SW 1271 (cell line): Measurements from ENCODE around the gene SYNDIG1.

Source experiments
- DNase-seq, 2 experiments: peaks; one replicate each; lab custom pipeline; 2025; lab: John Stamatoyannopoulos, UW

The SYNDIG1 gene

DNA sequence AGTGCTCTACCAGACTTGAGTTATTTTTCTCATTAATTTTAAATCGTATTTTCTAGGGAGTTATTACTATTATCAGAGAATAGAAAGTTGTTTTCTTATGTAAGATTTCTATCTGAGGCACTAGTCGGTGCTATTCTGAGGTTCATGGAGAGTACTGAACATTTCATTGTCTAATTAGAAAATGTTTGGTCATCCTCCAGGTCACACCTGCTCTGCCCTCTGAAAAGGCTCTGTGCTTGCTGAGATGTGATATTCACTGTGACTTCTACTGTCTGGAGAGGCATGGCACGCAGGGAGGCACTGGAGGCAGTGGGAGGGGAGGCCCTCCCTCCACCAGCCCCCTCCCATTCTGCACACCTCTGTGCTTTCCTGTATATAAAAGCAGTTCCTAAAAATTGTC lies 3.0 kb downstream of the SYNDIG1 start:
- no peak for DNase-seq

GRCh38 chr20:24473435-24474223 lies 4.2 kb downstream of the SYNDIG1 start:
- no peak for DNase-seq

DNA sequence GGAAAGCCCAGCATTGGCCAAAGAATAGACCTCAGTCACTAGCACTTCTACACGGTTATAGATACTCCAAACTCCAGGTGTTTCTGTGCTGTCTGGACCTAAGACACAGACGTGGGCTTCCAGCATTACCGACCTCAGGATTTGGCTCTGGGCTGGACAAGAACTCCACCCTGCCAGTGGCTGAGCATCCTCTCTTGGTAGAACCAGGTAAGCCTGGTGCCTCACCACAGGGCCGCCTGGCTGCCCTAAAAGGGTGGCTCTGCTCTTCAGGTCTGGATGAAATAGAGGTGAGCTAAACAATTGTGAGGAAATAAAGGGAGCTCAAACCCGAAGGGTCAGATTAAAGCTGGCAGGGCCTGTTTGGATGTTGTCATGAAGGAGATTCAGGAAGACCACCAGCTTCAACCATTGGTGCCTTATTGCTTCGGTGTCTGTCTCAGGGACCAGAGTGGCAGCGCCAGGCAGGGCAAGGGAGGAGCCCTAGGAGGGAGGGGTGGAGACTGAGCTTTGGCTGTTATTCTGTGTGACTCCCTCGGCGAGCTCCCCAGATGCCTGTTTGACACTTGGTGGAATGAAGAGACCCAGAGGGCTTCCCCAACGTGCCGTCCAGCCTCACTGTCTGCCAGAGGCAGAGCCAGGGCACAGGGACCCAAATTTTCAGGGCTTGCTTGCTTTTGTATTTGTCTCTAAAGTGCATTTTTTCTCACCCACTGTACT lies 8.6 kb downstream of the SYNDIG1 start:
- DNase-seq = no peak

DNA sequence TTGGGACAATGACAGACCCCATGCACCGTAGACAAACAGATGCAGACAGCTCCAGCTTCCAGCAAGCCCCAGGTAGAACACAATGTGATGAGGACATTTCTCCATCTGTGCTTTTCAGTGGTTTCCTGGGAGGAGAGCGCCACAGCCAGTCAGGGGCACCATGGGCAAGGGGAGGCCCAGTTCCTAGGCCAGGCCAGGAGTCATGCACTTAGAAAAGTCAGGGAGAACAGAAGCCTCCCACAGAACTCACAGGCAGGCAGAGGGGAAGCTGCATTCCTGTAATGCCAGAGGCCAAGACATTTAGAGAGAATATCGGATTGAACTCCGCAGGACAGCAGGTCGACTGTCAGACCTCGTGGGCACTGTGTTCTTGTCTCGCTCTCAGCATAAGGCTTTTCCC lies 9.2 kb downstream of the SYNDIG1 start:
- DNase-seq = no peak

- DNase-seq = no peak
Observed at GRCh38 chr20:24479106-24479505, 9.7 kb downstream of the SYNDIG1 start.

DNA sequence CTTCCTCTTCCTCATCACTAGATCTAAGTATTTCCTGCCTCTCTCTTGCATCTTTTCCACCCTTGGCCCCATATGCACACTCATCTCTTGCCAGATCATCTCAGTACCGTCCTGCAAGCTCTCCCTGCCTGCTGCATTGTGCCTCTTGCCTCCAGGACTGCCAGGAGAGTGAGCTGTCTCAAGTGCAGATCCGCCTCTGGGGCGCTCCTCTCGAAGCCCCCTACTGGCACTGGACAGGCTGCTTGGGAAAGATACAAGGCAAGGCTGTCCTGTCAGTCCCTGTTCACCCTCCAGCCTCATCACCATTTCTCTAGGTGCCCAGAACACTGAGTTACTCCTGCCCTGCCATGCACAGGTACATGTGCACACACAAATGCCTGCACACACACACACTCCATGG lies 10.2 kb downstream of the SYNDIG1 start:
- DNase-seq = no peak

GRCh38 chr20:24480509-24480908 lies 11.1 kb downstream of the SYNDIG1 start:
- DNase-seq = no peak

DNA sequence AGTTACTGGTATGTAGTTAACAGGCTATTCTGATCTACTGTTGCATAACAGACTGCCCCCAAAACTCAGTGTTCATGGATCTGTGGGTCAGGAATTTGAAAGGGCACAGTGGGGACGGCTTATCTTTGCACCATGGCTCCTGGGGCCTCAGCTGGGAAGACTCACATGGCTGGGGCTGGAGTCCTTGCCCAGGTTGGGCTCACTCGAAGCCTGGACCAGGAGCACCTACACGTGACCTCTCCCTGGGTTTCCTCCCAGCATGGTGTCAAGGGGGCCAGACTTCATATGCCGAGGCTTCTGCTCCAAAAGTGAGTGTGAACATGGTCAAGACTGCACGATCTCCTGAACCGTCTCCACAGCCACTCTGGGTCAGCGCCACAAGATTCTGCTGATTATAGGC lies 11.7 kb downstream of the SYNDIG1 start:
- no peak for DNase-seq

- DNase-seq = no peak
Observed at GRCh38 chr20:24483435-24484080, 14.1 kb downstream of the SYNDIG1 start.

- DNase-seq = no peak
Observed at GRCh38 chr20:24484081-24484450, 14.6 kb downstream of the SYNDIG1 start.

GRCh38 chr20:24485981-24486380 lies 16.6 kb downstream of the SYNDIG1 start:
- DNase-seq = no peak

DNA sequence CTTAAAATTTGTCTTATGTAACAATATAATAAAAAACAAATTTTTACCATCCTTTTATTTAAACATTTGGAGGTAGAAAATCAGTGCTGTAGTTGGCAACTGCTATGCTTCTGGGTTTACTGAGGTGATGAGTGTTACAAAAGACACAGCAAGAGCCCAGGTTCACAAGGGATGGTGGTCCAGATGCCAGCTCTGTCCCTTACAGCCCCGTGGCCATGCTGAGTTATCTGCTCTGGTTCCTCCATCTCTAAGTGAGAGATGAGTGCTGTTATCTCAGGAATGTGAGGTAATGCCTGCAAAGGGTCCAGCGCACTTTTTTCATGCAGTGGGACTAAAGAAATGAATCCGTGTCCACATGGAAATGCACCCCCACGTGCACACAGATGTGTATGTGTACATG lies 17.8 kb downstream of the SYNDIG1 start:
- DNase-seq = no peak

DNA sequence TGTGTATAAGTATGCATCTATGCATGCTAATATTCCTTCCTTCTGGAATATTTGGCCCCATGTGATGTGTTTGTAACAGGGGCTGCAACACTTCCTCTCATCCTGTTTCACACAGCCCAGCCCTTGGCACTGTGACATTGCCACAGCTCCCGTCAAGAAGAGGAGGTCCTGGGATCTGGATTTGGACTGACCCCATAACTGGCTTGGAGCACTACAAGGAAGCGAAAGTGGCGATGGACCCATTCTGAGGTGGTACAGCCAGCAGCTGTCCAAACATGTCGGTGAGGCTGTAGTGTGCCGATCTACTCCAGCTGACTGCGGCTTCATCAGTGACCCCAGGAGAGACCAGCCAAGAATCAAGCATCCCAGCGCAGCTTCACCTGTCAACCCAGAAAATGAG lies 18.2 kb downstream of the SYNDIG1 start:
- no peak for DNase-seq

DNA sequence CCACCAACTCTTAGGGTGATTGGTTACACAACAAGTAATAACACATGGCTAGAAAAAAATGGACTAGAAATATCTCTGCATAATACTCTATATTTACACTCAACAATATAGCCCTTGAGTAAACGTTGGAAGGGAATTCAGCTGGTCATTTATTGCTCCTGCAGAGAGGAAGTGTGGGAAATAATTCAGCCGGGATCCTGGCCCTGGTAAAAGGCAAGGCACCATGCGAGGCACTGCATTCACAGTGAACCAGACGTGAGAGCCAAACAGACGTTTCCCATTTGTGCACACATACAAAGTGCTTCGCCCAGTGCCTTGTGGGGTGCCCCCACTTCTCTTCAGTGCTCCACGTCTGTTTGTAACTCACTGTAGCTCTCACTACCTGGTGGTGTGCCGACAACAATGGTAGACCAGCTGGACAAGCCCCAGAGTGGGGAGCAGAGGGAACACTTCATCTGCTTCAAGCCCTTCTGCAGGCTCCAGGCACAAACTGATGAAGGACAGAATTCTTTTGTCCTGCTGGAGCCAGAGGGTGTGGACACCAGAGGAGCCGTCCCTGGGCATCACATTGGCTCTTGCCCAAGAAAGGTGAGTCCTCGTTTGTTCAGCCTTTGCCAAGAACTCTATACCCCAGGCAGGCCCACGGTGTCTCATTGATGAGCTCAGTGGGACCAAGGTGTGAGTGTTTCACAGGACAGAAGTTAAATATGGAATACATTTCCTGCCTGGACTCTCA lies 18.8 kb downstream of the SYNDIG1 start:
- no peak for DNase-seq

GRCh38 chr20:24488800-24489175 lies 19.4 kb downstream of the SYNDIG1 start:
- no peak for DNase-seq

DNA sequence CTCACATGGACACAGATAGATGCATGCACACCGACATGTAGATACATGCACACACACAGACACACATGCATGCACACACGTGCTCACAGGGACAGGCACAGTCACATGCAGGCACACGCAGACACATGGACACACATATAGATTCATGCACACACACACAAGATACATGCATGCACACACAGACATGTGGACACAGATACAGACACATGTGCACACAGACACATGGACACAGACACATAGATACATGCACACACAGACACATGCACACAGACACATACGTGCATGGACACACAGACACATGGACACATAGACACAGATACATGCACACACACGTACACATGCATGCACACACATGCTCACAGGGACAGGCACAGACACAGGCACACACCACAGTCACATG lies 19.8 kb downstream of the SYNDIG1 start:
- DNase-seq = no peak

GRCh38 chr20:24489631-24490260 lies 20.3 kb downstream of the SYNDIG1 start:
- no peak for DNase-seq

DNA sequence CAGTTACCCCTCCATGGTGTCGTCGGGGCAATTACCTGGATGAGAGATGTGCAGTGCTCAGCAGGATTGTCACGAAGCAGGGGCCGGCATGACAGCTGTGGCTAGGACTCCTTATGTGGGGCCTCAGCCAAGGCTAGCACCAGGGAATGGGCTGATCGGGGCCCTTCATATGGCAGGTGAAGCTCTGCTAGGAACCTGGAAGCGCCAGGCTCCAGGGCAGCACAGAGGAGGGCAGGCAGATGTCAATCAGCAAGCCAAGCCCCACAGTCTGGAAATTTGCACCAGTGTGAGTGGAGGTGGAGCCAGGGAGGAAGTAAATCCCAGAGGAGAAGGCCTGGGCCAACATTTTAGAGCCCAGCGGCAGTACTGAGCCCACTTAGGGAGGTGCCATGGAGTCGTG lies 21.2 kb downstream of the SYNDIG1 start:
- no peak for DNase-seq

- DNase-seq = no peak
Observed at GRCh38 chr20:24491041-24491756, 21.8 kb downstream of the SYNDIG1 start.

DNA sequence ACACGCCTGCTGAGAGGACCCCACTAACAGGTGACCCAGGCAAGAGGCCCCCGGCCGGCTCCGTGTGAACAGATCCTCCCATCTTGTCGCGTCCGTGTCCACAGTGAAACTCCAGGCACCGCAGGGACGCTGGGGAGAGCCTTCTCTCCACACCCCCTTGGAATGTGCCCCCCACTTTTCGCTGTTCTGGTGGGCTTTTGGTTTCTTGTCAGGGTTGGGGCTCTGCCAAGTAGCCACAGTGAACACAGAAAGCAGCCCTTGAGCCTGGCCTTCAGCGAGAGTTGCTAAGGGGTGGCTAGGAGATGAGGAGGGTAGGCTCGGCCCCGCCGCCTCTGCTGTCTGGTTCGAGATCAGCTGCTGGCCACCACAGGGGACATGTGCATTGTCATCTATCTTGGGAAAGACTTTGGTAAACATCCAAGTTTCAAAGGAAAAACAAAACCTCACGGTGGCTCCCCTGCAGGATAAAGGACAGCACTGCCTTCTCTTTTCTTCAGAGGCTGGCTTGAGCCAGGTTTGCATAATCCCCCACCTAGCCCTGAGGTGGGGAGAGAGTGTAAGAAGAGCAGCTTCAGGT lies 22.7 kb downstream of the SYNDIG1 start:
- no peak for DNase-seq

- DNase-seq = no peak
Observed at GRCh38 chr20:24492698-24493097, 23.3 kb downstream of the SYNDIG1 start.
